SK-N-SH treated with all-trans-retinoic acid at 6 μM for 48 hours (cell line): ENCODE results near the gene MARF1.
"Not testable (repeated sequence)": the region's sequence is repeated elsewhere in the genome, so short reads cannot be mapped to it uniquely, and the experiment has no call there.

Source experiments
- BACH2 ChIP-seq: fragments of 250-450 bp; sonication (Bioruptor Pico); IDR thresholded peaks from 2 replicates; pipeline ENCODE4 v1.9.0; 2021; ENCODE audit warnings: mild to moderate bottlenecking, borderline replicate concordance
- CREB5 ChIP-seq: fragments of 250-450 bp; sonication (Bioruptor Pico); IDR thresholded peaks from 2 replicates; pipeline ENCODE4 v1.5.1; 2020; ENCODE audit warnings: low read depth, mild to moderate bottlenecking, moderate library complexity
- CSDC2 ChIP-seq: fragments of 250-450 bp; sonication (Bioruptor Pico); IDR thresholded peaks from 2 replicates; pipeline ENCODE4 v1.5.0; 2020; ENCODE audit warnings: mild to moderate bottlenecking, moderate library complexity
- ESRRG ChIP-seq: fragments of 250-450 bp; sonication (Bioruptor Pico); IDR thresholded peaks from 2 replicates; pipeline ENCODE4 v1.6.1; 2021; ENCODE audit warnings: mild to moderate bottlenecking
- ISL1 ChIP-seq: fragments of 250-450 bp; sonication (Bioruptor Pico); IDR thresholded peaks from 2 replicates; pipeline ENCODE4 v2.1.2; 2022; ENCODE audit warnings: mild to moderate bottlenecking, moderate library complexity
- PPARA ChIP-seq: fragments of 250-450 bp; sonication (Bioruptor Pico); IDR thresholded peaks from 2 replicates; pipeline ENCODE4 v1.5.0; 2020; ENCODE audit warnings: mild to moderate bottlenecking, borderline replicate concordance
- RARB ChIP-seq: fragments of 250-450 bp; sonication (Bioruptor Pico); IDR thresholded peaks from 2 replicates; pipeline ENCODE4 v1.8.0; 2021; ENCODE audit warnings: mild to moderate bottlenecking, moderate library complexity
- SNAI2 ChIP-seq: fragments of 250-450 bp; sonication (Bioruptor Pico); IDR thresholded peaks from 2 replicates; pipeline ENCODE4 v1.5.0; 2020; ENCODE audit warnings: mild to moderate bottlenecking, moderate library complexity
- TCF4 ChIP-seq: fragments of 250-450 bp; sonication (Bioruptor Pico); IDR thresholded peaks from 2 replicates; pipeline ENCODE4 v1.8.0; 2021; ENCODE audit warnings: mild to moderate bottlenecking, moderate library complexity, borderline replicate concordance
- TOX ChIP-seq: fragments of 250-450 bp; sonication (Bioruptor Pico); IDR thresholded peaks from 2 replicates; pipeline ENCODE4 v1.8.0; 2021; ENCODE audit warnings: mild to moderate bottlenecking, moderate library complexity, borderline replicate concordance
- ZFP3 ChIP-seq: fragments of 250-450 bp; sonication (Bioruptor Pico); IDR thresholded peaks from 2 replicates; pipeline ENCODE4 v1.5.0; 2020; ENCODE audit warnings: mild to moderate bottlenecking, moderate library complexity
- ZNF565 ChIP-seq: fragments of 450-650 bp; formaldehyde crosslinking; conservative IDR thresholded peaks from 2 replicates; pipeline ENCODE4 v1.5.0; 2020; ENCODE audit warnings: low read depth, mild to moderate bottlenecking, moderate library complexity
- ZNF70 ChIP-seq: fragments of 450-650 bp; formaldehyde crosslinking; IDR thresholded peaks from 2 replicates; pipeline ENCODE4 v1.5.0; 2020; ENCODE audit warnings: mild to moderate bottlenecking, moderate library complexity
- TF ChIP-seq, protein P1 (sequence below): fragments of 250-450 bp; sonication (Bioruptor Pico); IDR thresholded peaks from 2 replicates; pipeline ENCODE4 v1.8.0; 2020; ENCODE audit warnings: mild to moderate bottlenecking, moderate library complexity, borderline replicate concordance

GRCh38 chr16:15649311-15649710 lies 6.4 kb upstream of the MARF1 start:
- not testable (repeated sequence) for TF ChIP-seq SNAI2 (CRISPR knock-in tag); ZNF70 (CRISPR knock-in tag); CSDC2 (CRISPR knock-in tag); BACH2 (CRISPR knock-in tag); CREB5 (CRISPR knock-in tag); ZNF565 (CRISPR knock-in tag); PPARA (CRISPR knock-in tag); ISL1; TCF4 (CRISPR knock-in tag); ZFP3 (CRISPR knock-in tag); TOX (CRISPR knock-in tag); RARB (CRISPR knock-in tag); ESRRG (CRISPR knock-in tag)
- TF ChIP-seq, protein P1, sequence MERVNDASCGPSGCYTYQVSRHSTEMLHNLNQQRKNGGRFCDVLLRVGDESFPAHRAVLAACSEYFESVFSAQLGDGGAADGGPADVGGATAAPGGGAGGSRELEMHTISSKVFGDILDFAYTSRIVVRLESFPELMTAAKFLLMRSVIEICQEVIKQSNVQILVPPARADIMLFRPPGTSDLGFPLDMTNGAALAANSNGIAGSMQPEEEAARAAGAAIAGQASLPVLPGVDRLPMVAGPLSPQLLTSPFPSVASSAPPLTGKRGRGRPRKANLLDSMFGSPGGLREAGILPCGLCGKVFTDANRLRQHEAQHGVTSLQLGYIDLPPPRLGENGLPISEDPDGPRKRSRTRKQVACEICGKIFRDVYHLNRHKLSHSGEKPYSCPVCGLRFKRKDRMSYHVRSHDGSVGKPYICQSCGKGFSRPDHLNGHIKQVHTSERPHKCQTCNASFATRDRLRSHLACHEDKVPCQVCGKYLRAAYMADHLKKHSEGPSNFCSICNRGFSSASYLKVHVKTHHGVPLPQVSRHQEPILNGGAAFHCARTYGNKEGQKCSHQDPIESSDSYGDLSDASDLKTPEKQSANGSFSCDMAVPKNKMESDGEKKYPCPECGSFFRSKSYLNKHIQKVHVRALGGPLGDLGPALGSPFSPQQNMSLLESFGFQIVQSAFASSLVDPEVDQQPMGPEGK (CRISPR knock-in tag), result not testable (repeated sequence)
